SH-SY5Y (cell line): ENCODE data around the gene PLEKHB2.

ENCODE experiments used
- GATA2 ChIP-seq: IDR thresholded peaks from 2 replicates; pipeline ENCODE4 v1.6.1; 2011; ENCODE audit warnings: mild to moderate bottlenecking, low read depth, low read length
- GATA3 ChIP-seq: IDR thresholded peaks from 2 replicates; pipeline ENCODE4 v1.6.1; 2011; ENCODE audit warnings: low read depth, mild to moderate bottlenecking, low read length, moderate library complexity

GRCh38 chr2:131132729-131133128, 27.6 kb downstream of the PLEKHB2 start:
- no peak for TF ChIP-seq GATA3
- no peak for TF ChIP-seq GATA2
